ENCODE results near the gene NPAS3.

The NPAS3 gene

GRCh38 chr14:33720284-33720787 is 781.7 kb downstream of the NPAS3 start (continued):
- TF ChIP-seq ZNF280D (tag by site-specific recombination; IDR thresholded peaks at IDR 0.05) (no peak), ZNF501 (tag by site-specific recombination; IDR thresholded peaks at IDR 0.05) (no peak)

- no peak for TF ChIP-seq ZNF302 (tag by site-specific recombination; IDR thresholded peaks at IDR 0.05; ENCODE audit: low read depth)
- no peak for TF ChIP-seq KLF16 (tag by site-specific recombination; IDR thresholded peaks at IDR 0.05)
- TF ChIP-seq GLIS2 (tag by site-specific recombination; IDR thresholded peaks at IDR 0.05) = no peak
- no peak for TF ChIP-seq ZBTB11 (tag by site-specific recombination; conservative IDR thresholded peaks at IDR 0.05; ENCODE audit: low read depth)
- no peak for TF ChIP-seq ELK4 (IDR thresholded peaks at IDR 0.05; ENCODE audit: borderline replicate concordance, low read depth, low read length)
- TF ChIP-seq TCF7L2 (IDR thresholded peaks at IDR 0.05; ENCODE audit: borderline replicate concordance, low read depth, low read length) = no peak
- TF ChIP-seq GLI2 (tag by site-specific recombination; IDR thresholded peaks at IDR 0.05; ENCODE audit: borderline replicate concordance, low read depth) = no peak
- no peak for TF ChIP-seq ZNF48 (tag by site-specific recombination; IDR thresholded peaks at IDR 0.05)
- no peak for TF ChIP-seq KLF8 (tag by site-specific recombination; IDR thresholded peaks at IDR 0.05)
- no peak for TF ChIP-seq ZNF623 (tag by site-specific recombination; IDR thresholded peaks at IDR 0.05)
- TF ChIP-seq IKZF3 (tag by site-specific recombination; IDR thresholded peaks at IDR 0.05) = no peak
- TF ChIP-seq ZNF558 (tag by site-specific recombination; IDR thresholded peaks at IDR 0.05) = no peak
- TF ChIP-seq ZNF174 (tag by site-specific recombination; IDR thresholded peaks at IDR 0.05) = no peak
- TF ChIP-seq ZNF513 (tag by site-specific recombination; IDR thresholded peaks at IDR 0.05) = no peak
- no peak for TF ChIP-seq ZBTB7A (tag by site-specific recombination; IDR thresholded peaks at IDR 0.05; ENCODE audit: low read depth)
- TF ChIP-seq ZNF37A (tag by site-specific recombination; IDR thresholded peaks at IDR 0.05) = no peak
- TF ChIP-seq ZEB2 (tag by site-specific recombination; IDR thresholded peaks at IDR 0.05) = no peak
- no peak for TF ChIP-seq ZNF138 (tag by site-specific recombination; IDR thresholded peaks at IDR 0.05; ENCODE audit: borderline replicate concordance)
- TF ChIP-seq RBAK (tag by site-specific recombination; IDR thresholded peaks at IDR 0.05) = no peak
- TF ChIP-seq ZNF404 (tag by site-specific recombination; IDR thresholded peaks at IDR 0.05) = no peak
- ChIA-PET POLR2A (no interaction called here), CTCF (interaction anchor here (0.5 kb wide), 1 partner anchor 598 kb away, joined by 3 read pairs; no protein-coding TSS in a partner anchor)
- no peak overlapping the region for H3K27ac ChIP-seq (ENCODE audit: extremely low read depth, low read depth, low read length)
- H3K36me3 ChIP-seq (ENCODE audit: control insufficient read depth in 2 of 2, insufficient read depth in 1 of 2, low read length in 2 of 2) = no peaks in the 10 kb centered on the region
- H3K4me3 ChIP-seq (ENCODE audit: low read depth, low read length) = no peak overlapping the region
- H3K4me1 ChIP-seq (ENCODE audit: control insufficient read depth, insufficient read depth, low read length) = no peaks in the 10 kb centered on the region
- no peaks in the 10 kb centered on the region for H3K9me3 ChIP-seq (ENCODE audit: control insufficient read depth, insufficient read depth, low read depth, low read length)
These were observed 788.0 kb downstream of the NPAS3 start for GRCh38 chr14:33726685-33727084.
